WTC11 (cell line): ENCODE results near the gene NGB.

Experiments used
- CREB1 ChIP-seq: sonication (generic); formaldehyde crosslinking; IDR thresholded peaks from 2 replicates; pipeline ENCODE4 v1.8.0; 2023; ENCODE audit warnings: mild to moderate bottlenecking, missing genetic modification reagents
- CTCF ChIP-seq: fragments of 200-600 bp; IDR thresholded peaks from 2 replicates; pipeline ENCODE4 v1.8.0; 2022; ENCODE audit warnings: antibody characterized with exemption
- ETV6 ChIP-seq: sonication (generic); formaldehyde crosslinking; IDR thresholded peaks from 2 replicates; pipeline ENCODE4 v1.8.1; 2022; ENCODE audit warnings: mild to moderate bottlenecking, missing genetic modification reagents
- FOXK1 ChIP-seq: sonication (generic); formaldehyde crosslinking; IDR thresholded peaks from 2 replicates; pipeline ENCODE4 v1.8.0; 2022; ENCODE audit warnings: mild to moderate bottlenecking, moderate library complexity, missing genetic modification reagents
- JUN ChIP-seq: sonication (generic); formaldehyde crosslinking; IDR thresholded peaks from 2 replicates; pipeline ENCODE4 v1.8.0; 2023; ENCODE audit warnings: mild to moderate bottlenecking, missing genetic modification reagents
- NR1H2 ChIP-seq: sonication (generic); formaldehyde crosslinking; IDR thresholded peaks from 2 replicates; pipeline ENCODE4 v1.9.0; 2021; ENCODE audit warnings: mild to moderate bottlenecking, moderate library complexity, missing genetic modification reagents
- NR2C2 ChIP-seq: sonication (generic); formaldehyde crosslinking; IDR thresholded peaks from 2 replicates; pipeline ENCODE4 v1.8.0; 2022; ENCODE audit warnings: mild to moderate bottlenecking, missing genetic modification reagents
- USF1 ChIP-seq: sonication (generic); formaldehyde crosslinking; IDR thresholded peaks from 2 replicates; pipeline ENCODE4 v1.8.0; 2022; ENCODE audit warnings: mild to moderate bottlenecking, missing genetic modification reagents
- TF ChIP-seq, protein P1 (sequence below): sonication (generic); formaldehyde crosslinking; IDR thresholded peaks from 2 replicates; pipeline ENCODE4 v1.8.1; 2023; ENCODE audit warnings: mild to moderate bottlenecking, missing genetic modification reagents, moderate library complexity

DNA sequence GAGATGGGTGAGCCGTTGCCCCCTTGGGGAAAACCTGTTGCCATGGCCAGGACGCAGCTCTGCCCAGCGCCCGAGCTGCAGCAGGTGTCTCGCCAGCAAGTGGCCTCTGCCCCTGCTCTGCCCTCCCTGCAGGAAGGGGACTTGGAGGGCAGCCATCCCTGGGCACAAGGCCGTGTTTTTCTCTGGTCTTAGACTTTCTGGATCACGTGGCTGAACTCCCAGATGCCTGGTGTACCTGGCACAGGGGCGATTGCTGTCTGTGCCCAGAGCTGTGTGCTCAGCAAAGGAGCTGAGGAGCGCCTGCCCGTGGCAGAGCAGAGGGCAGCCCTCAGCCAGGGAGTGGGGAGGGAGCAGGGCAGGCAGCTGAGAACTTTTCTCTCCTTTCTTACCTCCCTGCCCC lies 51.4 kb downstream of the NGB start:
- TF ChIP-seq ETV6 (CRISPR knock-in tag): no peak
- TF ChIP-seq NR2C2 (CRISPR knock-in tag): no peak
- TF ChIP-seq NR1H2 (CRISPR knock-in tag): no peak
- TF ChIP-seq CTCF: no peak
- no peak for TF ChIP-seq USF1 (CRISPR knock-in tag)
- TF ChIP-seq CREB1: no peak
- no peak for TF ChIP-seq FOXK1 (CRISPR knock-in tag)
- TF ChIP-seq, protein P1, sequence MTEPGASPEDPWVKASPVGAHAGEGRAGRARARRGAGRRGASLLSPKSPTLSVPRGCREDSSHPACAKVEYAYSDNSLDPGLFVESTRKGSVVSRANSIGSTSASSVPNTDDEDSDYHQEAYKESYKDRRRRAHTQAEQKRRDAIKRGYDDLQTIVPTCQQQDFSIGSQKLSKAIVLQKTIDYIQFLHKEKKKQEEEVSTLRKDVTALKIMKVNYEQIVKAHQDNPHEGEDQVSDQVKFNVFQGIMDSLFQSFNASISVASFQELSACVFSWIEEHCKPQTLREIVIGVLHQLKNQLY (CRISPR knock-in tag): no peak
- TF ChIP-seq JUN (CRISPR knock-in tag): no peak
